ENCODE data around the gene CEP72.
A peak's percentile ranks its signal among the peaks of the same experiment; 100 is the strongest.
"Not testable (repeated sequence)": the region's sequence is repeated elsewhere in the genome, so short reads cannot be mapped to it uniquely, and the experiment has no call there.

Gene CEP72

GRCh38 chr5:692529-693041 lies 80.4 kb downstream of the CEP72 start:
- not testable (repeated sequence) for H3K4me1 ChIP-seq (ENCODE audit: control insufficient read depth, insufficient read depth, low read length); H3K9me3 ChIP-seq (ENCODE audit: control insufficient read depth, insufficient read depth, low read depth, low read length); H3K36me3 ChIP-seq (ENCODE audit: control insufficient read depth, insufficient read depth, low read length); H3K9ac ChIP-seq (ENCODE audit: low read length); H3K27ac ChIP-seq (ENCODE audit: low read depth, low read length)
- Histone ChIP-seq H3K4me3 (ENCODE audit: low read depth, low read length) (peak overlapping the region; percentile 48), H3K27me3 (ENCODE audit: control insufficient read depth, insufficient read depth, low read length) (peaks cover 19% of the 10 kb centered on the region)

- H3K27me3 ChIP-seq (ENCODE audit: control insufficient read depth, insufficient read depth, low read length) = peaks cover 25% of the 10 kb centered on the region
- not testable (repeated sequence) for H3K36me3 ChIP-seq (ENCODE audit: control insufficient read depth, insufficient read depth, low read length); H3K9me3 ChIP-seq (ENCODE audit: control insufficient read depth, insufficient read depth, low read depth, low read length); H3K27ac ChIP-seq (ENCODE audit: low read depth, low read length); H3K9ac ChIP-seq (ENCODE audit: low read length); H3K4me1 ChIP-seq (ENCODE audit: control insufficient read depth, insufficient read depth, low read length)
- H3K4me3 ChIP-seq (ENCODE audit: low read depth, low read length) = peak within 1 kb of the TSS; percentile 48
Observed at GRCh38 chr5:693271-694041, 81.3 kb downstream of the CEP72 start, which contains the start of gene TPPP. Gene TPPP (minus strand): TSS chr5:693352. CDS start chr5:678060, 15,292 bp downstream.

GRCh38 chr5:694042-694431 lies 81.9 kb downstream of the CEP72 start:
- not testable (repeated sequence) for H3K9me3 ChIP-seq (ENCODE audit: control insufficient read depth, insufficient read depth, low read depth, low read length); H3K9ac ChIP-seq (ENCODE audit: low read length); H3K36me3 ChIP-seq (ENCODE audit: control insufficient read depth, insufficient read depth, low read length); H3K4me3 ChIP-seq (ENCODE audit: low read depth, low read length); H3K4me1 ChIP-seq (ENCODE audit: control insufficient read depth, insufficient read depth, low read length); H3K27ac ChIP-seq (ENCODE audit: low read depth, low read length)
- peaks cover 27% of the 10 kb centered on the region for H3K27me3 ChIP-seq (ENCODE audit: control insufficient read depth, insufficient read depth, low read length)

- peaks cover 32% of the 10 kb centered on the region for H3K27me3 ChIP-seq (ENCODE audit: control insufficient read depth, insufficient read depth, low read length)
- not testable (repeated sequence) for H3K4me1 ChIP-seq (ENCODE audit: control insufficient read depth, insufficient read depth, low read length); H3K9me3 ChIP-seq (ENCODE audit: control insufficient read depth, insufficient read depth, low read depth, low read length); H3K36me3 ChIP-seq (ENCODE audit: control insufficient read depth, insufficient read depth, low read length); H3K27ac ChIP-seq (ENCODE audit: low read depth, low read length); H3K9ac ChIP-seq (ENCODE audit: low read length); H3K4me3 ChIP-seq (ENCODE audit: low read depth, low read length)
Observed at GRCh38 chr5:695475-695874, 83.3 kb downstream of the CEP72 start.

GRCh38 chr5:696191-696590 lies 84.1 kb downstream of the CEP72 start:
- peaks cover 32% of the 10 kb centered on the region for H3K27me3 ChIP-seq (ENCODE audit: control insufficient read depth, insufficient read depth, low read length)
- H3K27ac ChIP-seq (ENCODE audit: low read depth, low read length); H3K36me3 ChIP-seq (ENCODE audit: control insufficient read depth, insufficient read depth, low read length); H3K4me3 ChIP-seq (ENCODE audit: low read depth, low read length); H3K9me3 ChIP-seq (ENCODE audit: control insufficient read depth, insufficient read depth, low read depth, low read length); H3K9ac ChIP-seq (ENCODE audit: low read length); H3K4me1 ChIP-seq (ENCODE audit: control insufficient read depth, insufficient read depth, low read length): not testable (repeated sequence)

GRCh38 chr5:696753-697702 lies 84.9 kb downstream of the CEP72 start:
- H3K9me3 ChIP-seq (ENCODE audit: control insufficient read depth, insufficient read depth, low read depth, low read length); H3K27ac ChIP-seq (ENCODE audit: low read depth, low read length); H3K36me3 ChIP-seq (ENCODE audit: control insufficient read depth, insufficient read depth, low read length); H3K4me3 ChIP-seq (ENCODE audit: low read depth, low read length); H3K9ac ChIP-seq (ENCODE audit: low read length); H3K4me1 ChIP-seq (ENCODE audit: control insufficient read depth, insufficient read depth, low read length): not testable (repeated sequence)
- H3K27me3 ChIP-seq (ENCODE audit: control insufficient read depth, insufficient read depth, low read length) = peaks cover 30% of the 10 kb centered on the region

Data from HUES6 (cell line).